ENCODE results near the gene TBX10.
"Not testable (repeated sequence)": the region's sequence is repeated elsewhere in the genome, so short reads cannot be mapped to it uniquely, and the experiment has no call there.

Gene TBX10

DNA sequence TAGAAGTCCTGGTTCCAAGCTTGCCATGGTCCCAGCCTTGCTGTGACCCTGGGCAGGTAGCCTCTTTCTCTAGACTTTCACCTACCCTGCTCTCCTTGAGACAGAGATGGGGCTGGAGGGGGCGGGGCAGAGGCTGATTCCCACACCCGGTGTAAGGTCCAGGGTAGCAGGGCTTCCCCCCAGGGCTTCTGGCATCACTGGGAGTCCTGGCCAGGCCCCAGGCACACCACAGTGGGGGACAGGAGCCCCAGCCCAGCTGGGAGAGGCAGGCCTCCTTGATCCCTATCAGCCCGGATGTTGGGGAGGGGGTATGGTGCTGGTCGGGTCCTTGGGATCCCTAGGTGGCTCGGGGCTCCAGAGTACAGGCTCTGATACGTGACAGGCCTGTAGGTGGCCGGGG lies 8.2 kb downstream of the TBX10 start:
- DNase-seq (ENCODE audit: low spot score): no peak

DNA sequence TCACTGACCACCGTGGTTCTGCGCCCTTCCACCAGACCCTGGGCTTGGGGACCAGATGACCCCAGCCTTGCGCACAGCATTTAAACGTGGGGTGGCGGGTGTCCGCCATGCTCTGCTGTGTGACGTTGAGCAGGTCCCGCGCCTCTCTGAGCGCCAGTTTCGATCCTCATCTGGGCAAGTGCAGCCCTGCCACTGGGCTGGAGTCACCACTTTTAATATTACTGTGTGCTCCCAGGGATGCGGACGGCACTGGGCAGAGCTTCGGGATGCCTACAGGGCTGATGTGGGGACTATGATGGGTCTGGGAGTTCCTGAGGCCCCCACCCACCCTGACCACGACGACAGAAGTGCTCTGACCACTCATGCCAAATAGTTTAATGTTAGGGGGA lies 8.6 kb downstream of the TBX10 start:
- no peak for DNase-seq (ENCODE audit: low spot score)

DNA sequence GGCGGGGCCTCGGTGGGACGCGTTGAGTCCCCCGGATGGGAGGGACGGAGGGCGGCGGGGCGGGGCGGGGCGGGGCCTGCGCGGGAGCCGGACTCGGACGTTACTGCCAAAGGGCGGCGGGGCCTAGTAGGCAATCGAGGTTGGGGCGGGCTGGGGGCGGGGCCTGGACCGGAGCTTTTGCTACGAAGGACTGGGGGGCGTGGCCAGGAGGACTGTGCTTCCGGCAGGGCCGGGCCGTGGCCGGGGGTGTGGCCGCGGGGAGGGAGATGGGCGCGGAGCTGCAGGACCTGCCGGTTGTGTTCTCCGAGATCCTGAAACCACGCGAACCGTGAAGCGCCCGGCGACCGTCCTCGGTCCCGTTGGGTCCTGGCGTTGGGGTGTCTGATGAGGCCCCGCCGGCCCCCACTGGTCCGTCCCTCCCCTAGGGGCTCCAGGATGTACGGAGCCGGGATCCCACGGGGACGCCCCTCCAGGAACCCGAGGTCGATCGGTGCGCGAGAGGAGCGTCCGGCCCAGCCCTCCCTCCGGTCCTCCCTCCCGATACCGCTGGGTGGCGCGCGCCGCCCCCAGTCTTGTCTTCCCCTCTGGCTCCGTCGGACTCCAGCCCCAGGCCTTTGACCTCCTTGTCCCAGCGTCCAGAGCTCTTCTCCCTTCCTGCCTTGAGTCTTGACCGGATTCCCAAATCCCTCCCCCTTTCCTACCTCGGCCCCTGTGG lies 9.2 kb downstream of the TBX10 start:
- peak; percentile 96 for DNase-seq (ENCODE audit: low spot score)

DNA sequence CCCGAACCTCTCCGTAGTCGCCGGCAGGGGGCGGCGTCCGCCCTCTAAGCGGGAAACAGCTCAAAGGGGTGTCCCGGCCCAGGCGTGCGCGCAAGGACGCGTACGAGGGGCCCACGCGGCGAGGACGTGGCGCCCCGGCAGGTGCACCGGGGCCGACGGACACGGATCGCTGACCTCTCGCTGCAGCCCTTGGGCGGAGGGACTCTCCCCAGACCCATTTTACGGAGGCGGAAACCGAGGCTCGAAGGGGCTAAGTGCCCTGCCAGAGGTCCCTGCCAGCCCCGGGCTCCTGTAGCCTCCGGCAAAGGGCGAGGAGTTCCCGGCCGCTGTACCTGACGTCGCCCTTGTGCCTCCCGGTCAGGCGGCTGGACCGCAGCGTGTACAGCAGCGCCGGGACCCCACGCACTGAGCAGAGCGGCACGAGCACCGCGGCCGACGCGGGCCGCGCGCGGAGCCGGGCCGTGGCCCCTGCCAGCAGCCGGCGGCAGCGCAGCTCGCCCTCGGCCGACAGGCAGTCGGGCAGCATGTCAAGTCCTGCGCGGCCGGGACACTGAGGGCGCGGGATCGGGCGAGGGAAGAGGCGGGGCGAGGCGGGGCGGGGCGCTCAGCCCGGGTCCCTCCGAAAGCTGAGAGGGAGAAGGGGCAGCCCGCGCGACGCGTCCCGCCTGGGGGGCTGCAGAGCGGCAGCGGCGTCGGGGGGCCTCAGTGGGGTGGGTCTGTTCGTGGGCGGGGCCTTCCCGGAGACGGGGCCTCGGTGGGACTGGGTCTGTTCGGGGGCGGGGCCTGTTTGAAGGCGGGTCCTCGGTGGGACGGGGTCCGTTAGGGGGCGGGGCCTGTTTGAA lies 10.0 kb downstream of the TBX10 start, which contains the start of gene NUDT8:
NUDT8 (minus strand) TSS at position 552 of the 842 bp plus-strand sequence; CDS start at position 526, 26 bp downstream.
- DNase-seq (ENCODE audit: low spot score): peak; percentile 81

GRCh38 chr11:67628710-67629385 lies 10.7 kb downstream of the TBX10 start:
- no peak for DNase-seq (ENCODE audit: low spot score)

GRCh38 chr11:67627812-67628624 lies 11.5 kb downstream of the TBX10 start:
- DNase-seq (ENCODE audit: low spot score): no peak

GRCh38 chr11:67627441-67627811 lies 12.1 kb downstream of the TBX10 start:
- no peak for DNase-seq (ENCODE audit: low spot score)

DNA sequence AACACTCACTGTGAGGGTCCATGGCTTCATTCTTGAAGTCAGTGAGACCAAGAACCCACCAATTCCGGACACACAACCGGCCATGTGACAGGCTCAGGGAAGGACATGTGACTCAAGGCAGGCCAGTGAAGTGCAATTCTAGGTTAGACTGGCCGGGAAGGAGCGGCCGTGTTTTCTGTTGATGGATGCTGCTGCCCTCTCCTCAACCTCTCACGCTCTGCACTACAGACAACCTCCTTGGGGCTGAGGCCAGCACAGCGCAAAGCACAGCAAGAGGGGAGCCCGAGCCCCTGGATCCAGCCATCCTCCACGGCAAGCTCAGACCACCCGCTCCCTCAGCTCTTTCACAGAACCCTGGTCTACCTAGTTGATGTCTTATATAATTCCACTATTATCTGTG lies 12.6 kb downstream of the TBX10 start:
- no peak for DNase-seq (ENCODE audit: low spot score)

GRCh38 chr11:67626131-67626833 lies 13.3 kb downstream of the TBX10 start:
- not testable (repeated sequence) for DNase-seq (ENCODE audit: low spot score)

GRCh38 chr11:67623795-67624194 lies 15.8 kb downstream of the TBX10 start:
- DNase-seq (ENCODE audit: low spot score): not testable (repeated sequence)

GRCh38 chr11:67622905-67623304 lies 16.7 kb downstream of the TBX10 start:
- not testable (repeated sequence) for DNase-seq (ENCODE audit: low spot score)

- not testable (repeated sequence) for DNase-seq (ENCODE audit: low spot score)
Measured at GRCh38 chr11:67621928-67622327, 17.6 kb downstream of the TBX10 start.

- not testable (repeated sequence) for DNase-seq (ENCODE audit: low spot score)
Measured at GRCh38 chr11:67620621-67621020, 18.9 kb downstream of the TBX10 start.

DNA sequence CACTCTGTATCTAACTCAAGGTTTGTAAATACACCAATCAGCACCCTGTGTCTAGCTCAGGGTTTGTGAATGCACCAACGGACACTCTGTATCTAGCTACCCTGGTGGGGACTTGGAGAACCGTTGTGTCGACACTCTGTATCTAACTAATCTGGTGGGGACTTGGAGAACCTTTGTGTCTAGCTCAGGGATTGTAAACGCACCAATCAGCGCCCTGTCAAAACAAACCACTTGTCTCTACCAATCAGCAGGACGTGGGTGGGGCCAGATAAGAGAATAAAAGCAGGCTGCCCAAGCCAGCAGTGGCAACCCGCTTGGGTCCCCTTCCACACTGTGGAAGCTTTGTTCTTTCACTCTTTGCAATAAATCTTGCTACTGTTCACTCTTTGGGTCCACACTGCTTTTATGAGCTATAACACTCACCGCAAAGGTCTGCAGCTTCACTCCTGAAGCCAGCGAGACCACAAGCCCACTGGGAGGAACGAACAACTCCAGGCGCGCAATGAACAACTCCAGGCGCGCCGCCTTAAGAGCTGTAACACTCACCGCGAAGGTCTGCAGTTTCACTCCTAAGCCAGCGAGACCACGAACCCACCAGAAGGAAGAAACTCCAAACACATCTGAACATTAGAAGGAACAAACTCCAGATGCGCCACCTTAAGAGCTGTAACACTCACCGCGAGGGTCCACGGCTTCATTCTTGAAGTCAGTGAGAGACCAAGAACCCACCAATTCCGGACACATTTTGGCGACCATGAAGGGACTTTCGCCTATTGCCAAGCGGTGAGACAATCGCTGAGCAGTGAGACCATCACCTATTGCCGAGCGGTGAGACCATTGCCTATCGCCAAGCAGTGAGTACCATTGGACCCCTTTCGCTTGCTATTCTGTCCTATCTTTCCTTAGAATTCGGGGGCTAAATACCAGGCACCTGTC lies 19.6 kb downstream of the TBX10 start:
- DNase-seq (ENCODE audit: low spot score): not testable (repeated sequence)

- not testable (repeated sequence) for DNase-seq (ENCODE audit: low spot score)
Measured at GRCh38 chr11:67618901-67619659, 20.5 kb downstream of the TBX10 start.

GRCh38 chr11:67617243-67617953 lies 22.2 kb downstream of the TBX10 start:
- no peak for DNase-seq (ENCODE audit: low spot score)

GRCh38 chr11:67616431-67617242 lies 22.9 kb downstream of the TBX10 start:
- DNase-seq (ENCODE audit: low spot score): no peak

Data from germinal center (tissue), 1 donor.